ENCODE data around the gene SLC29A1. TPM values are rescaled to one million over a fixed set of nuclear protein-coding genes. Genes with fewer than 3 reads are reported as not detected.

Gene SLC29A1
- total and polyA plus RNA-seq, 9 of the 15 experiments (the other 6 are each of a cell fraction or from before 2014, with no cell fraction given) = 18.9 to 170 (median 57.7) TPM

DNA sequence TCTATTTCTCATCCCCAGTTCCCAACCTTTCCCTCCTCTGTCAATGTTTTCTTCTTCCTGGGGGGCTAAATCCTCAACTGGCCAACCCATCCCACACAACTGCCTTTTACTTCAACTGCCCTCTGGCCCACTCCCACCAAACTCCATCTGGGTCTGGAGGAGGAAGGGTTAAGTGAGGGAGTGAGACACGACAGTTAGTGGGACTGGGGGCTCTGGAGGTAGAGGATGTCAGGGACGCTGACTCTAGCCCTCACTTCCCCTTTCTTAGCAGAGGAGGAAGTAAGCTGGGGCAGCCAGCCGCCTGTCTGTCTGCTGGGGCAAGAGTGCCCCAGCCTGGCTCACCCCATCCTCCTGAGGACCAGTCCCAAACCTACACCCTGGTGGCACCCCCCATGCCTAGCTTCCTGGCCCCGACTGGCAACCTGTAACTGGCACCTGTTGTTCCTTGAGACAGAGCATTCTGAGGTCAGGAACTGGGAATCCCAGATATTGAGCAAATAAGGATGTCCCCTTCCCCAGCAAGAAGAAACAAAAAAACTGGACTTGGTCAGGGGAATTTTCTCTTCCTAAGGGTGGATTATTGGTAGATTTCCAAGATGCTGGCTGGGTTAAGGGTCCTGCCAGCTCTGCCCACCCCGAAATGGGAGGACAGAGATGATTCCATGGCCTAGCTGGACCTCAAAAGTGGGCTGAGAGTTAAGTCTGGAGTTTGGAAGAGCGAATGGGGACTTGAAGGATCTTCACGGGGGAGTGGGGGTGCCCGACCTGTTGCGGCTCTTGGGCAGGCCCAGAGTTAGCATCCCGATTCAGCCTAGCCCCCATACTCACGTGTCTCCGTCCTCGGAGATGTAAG, 41.0 kb downstream of the SLC29A1 start (continued):
- TF ChIP-seq MYC (IDR thresholded peaks at IDR 0.05; ENCODE audit: low read depth, low read length) (no peak), MYC (CRISPR knock-in tag; IDR thresholded peaks at IDR 0.05; ENCODE audit: borderline replicate concordance, low read depth) (no peak), ZNF274 (IDR thresholded peaks at IDR 0.05; ENCODE audit: borderline replicate concordance, low read depth, low read length) (no peak), SAFB2 (IDR thresholded peaks at IDR 0.05; ENCODE audit: borderline replicate concordance, low read depth, low read length, severe bottlenecking) (no peak), CHCHD3 (CRISPR knock-in tag; IDR thresholded peaks at IDR 0.05) (no peak), CC2D1A (IDR thresholded peaks at IDR 0.05) (peak; percentile 54; the same call in 1 of the 2 replicates)
- TF ChIP-seq, protein P1, sequence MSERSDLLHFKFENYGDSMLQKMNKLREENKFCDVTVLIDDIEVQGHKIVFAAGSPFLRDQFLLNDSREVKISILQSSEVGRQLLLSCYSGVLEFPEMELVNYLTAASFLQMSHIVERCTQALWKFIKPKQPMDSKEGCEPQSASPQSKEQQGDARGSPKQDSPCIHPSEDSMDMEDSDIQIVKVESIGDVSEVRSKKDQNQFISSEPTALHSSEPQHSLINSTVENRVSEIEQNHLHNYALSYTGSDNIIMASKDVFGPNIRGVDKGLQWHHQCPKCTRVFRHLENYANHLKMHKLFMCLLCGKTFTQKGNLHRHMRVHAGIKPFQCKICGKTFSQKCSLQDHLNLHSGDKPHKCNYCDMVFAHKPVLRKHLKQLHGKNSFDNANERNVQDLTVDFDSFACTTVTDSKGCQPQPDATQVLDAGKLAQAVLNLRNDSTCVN (CRISPR knock-in tag; IDR thresholded peaks at IDR 0.05) = no peak
- TF ChIP-seq, protein P2, sequence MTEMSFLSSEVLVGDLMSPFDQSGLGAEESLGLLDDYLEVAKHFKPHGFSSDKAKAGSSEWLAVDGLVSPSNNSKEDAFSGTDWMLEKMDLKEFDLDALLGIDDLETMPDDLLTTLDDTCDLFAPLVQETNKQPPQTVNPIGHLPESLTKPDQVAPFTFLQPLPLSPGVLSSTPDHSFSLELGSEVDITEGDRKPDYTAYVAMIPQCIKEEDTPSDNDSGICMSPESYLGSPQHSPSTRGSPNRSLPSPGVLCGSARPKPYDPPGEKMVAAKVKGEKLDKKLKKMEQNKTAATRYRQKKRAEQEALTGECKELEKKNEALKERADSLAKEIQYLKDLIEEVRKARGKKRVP (CRISPR knock-in tag; IDR thresholded peaks at IDR 0.05) = no peak
- TF ChIP-seq, protein P3, sequence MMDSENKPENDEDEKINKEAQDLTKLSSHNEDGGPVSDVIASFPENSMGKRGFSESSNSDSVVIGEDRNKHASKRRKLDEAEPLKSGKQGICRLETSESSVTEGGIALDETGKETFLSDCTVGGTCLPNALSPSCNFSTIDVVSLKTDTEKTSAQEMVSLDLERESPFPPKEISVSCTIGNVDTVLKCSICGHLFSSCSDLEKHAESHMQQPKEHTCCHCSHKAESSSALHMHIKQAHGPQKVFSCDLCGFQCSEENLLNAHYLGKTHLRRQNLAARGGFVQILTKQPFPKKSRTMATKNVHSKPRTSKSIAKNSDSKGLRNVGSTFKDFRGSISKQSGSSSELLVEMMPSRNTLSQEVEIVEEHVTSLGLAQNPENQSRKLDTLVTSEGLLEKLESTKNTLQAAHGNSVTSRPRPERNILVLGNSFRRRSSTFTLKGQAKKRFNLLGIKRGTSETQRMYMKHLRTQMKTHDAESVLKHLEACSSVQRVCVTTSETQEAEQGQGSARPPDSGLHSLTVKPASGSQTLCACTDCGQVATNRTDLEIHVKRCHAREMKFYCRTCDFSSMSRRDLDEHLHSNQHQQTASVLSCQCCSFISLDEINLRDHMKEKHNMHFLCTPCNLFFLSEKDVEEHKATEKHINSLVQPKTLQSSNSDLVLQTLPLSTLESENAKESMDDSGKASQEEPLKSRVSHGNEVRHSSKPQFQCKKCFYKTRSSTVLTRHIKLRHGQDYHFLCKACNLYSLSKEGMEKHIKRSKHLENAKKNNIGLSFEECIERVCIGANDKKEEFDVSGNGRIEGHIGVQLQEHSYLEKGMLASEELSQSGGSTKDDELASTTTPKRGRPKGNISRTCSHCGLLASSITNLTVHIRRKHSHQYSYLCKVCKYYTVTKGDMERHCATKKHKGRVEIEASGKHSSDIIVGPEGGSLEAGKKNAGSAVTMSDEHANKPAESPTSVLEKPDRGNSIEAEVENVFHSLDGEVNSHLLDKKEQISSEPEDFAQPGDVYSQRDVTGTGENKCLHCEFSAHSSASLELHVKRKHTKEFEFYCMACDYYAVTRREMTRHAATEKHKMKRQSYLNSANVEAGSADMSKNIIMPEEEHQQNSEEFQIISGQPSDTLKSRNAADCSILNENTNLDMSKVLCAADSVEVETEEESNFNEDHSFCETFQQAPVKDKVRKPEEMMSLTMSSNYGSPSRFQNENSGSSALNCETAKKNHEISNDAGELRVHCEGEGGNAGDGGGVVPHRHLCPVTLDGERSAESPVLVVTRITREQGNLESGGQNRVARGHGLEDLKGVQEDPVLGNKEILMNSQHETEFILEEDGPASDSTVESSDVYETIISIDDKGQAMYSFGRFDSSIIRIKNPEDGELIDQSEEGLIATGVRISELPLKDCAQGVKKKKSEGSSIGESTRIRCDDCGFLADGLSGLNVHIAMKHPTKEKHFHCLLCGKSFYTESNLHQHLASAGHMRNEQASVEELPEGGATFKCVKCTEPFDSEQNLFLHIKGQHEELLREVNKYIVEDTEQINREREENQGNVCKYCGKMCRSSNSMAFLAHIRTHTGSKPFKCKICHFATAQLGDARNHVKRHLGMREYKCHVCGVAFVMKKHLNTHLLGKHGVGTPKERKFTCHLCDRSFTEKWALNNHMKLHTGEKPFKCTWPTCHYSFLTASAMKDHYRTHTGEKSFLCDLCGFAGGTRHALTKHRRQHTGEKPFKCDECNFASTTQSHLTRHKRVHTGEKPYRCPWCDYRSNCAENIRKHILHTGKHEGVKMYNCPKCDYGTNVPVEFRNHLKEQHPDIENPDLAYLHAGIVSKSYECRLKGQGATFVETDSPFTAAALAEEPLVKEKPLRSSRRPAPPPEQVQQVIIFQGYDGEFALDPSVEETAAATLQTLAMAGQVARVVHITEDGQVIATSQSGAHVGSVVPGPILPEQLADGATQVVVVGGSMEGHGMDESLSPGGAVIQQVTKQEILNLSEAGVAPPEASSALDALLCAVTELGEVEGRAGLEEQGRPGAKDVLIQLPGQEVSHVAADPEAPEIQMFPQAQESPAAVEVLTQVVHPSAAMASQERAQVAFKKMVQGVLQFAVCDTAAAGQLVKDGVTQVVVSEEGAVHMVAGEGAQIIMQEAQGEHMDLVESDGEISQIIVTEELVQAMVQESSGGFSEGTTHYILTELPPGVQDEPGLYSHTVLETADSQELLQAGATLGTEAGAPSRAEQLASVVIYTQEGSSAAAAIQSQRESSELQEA (IDR thresholded peaks at IDR 0.05; ENCODE audit: low read depth) = no peak
- TF ChIP-seq, protein P4, sequence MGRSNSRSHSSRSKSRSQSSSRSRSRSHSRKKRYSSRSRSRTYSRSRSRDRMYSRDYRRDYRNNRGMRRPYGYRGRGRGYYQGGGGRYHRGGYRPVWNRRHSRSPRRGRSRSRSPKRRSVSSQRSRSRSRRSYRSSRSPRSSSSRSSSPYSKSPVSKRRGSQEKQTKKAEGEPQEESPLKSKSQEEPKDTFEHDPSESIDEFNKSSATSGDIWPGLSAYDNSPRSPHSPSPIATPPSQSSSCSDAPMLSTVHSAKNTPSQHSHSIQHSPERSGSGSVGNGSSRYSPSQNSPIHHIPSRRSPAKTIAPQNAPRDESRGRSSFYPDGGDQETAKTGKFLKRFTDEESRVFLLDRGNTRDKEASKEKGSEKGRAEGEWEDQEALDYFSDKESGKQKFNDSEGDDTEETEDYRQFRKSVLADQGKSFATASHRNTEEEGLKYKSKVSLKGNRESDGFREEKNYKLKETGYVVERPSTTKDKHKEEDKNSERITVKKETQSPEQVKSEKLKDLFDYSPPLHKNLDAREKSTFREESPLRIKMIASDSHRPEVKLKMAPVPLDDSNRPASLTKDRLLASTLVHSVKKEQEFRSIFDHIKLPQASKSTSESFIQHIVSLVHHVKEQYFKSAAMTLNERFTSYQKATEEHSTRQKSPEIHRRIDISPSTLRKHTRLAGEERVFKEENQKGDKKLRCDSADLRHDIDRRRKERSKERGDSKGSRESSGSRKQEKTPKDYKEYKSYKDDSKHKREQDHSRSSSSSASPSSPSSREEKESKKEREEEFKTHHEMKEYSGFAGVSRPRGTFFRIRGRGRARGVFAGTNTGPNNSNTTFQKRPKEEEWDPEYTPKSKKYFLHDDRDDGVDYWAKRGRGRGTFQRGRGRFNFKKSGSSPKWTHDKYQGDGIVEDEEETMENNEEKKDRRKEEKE (IDR thresholded peaks at IDR 0.05; ENCODE audit: borderline replicate concordance in 1 of 2, control insufficient read depth in 1 of 2, low read depth in 2 of 2, low read length in 1 of 2) = no peak
